Placental pericyte (primary cell): ENCODE results near the gene CLCN1. TPM values are rescaled to one million over a fixed set of nuclear protein-coding genes. Genes with fewer than 3 reads are reported as not detected.
A peak's percentile ranks its signal among the peaks of the same experiment; 100 is the strongest.

Experiments used
- small RNA-seq: library from RNA; depleted of rRNA; stranded (forward); fragments of <200 nt; gene quantifications from one replicate; pipeline ENCODE3, GENCODE V24; 2012; ENCODE audit warnings: low replicate concordance
- total RNA-seq: library from RNA; depleted of rRNA; stranded (reverse); fragments of >200 nt; gene quantifications from 2 replicates; pipeline ENCODE4 v1.2.3, GENCODE V29; 2012

The CLCN1 gene
- total RNA-seq = not detected in 2 replicates

DNA sequence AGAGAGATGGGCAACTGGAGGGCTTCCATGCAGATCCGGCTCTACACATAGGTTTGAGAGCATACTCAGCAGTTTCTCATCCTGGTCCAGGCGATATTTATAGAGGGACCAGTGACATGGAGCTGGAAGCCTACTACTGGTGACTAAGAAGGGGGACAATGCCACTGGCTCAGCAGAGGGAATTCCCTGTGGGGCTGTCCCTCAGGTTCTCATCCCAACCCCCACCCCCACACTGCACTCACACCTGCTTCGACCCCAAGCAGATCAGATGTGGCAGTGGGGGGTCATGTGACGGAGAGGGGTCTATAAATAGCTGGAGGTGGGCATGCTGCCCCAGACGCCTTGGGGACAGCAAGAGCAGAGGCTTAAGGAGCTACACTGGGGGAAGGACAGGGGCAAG, at the start of gene CLCN1:
TSS of gene CLCN1 (plus strand) at position 336 of the 400 bp plus-strand sequence. CDS start 102 bp downstream, outside the sequence.

DNA sequence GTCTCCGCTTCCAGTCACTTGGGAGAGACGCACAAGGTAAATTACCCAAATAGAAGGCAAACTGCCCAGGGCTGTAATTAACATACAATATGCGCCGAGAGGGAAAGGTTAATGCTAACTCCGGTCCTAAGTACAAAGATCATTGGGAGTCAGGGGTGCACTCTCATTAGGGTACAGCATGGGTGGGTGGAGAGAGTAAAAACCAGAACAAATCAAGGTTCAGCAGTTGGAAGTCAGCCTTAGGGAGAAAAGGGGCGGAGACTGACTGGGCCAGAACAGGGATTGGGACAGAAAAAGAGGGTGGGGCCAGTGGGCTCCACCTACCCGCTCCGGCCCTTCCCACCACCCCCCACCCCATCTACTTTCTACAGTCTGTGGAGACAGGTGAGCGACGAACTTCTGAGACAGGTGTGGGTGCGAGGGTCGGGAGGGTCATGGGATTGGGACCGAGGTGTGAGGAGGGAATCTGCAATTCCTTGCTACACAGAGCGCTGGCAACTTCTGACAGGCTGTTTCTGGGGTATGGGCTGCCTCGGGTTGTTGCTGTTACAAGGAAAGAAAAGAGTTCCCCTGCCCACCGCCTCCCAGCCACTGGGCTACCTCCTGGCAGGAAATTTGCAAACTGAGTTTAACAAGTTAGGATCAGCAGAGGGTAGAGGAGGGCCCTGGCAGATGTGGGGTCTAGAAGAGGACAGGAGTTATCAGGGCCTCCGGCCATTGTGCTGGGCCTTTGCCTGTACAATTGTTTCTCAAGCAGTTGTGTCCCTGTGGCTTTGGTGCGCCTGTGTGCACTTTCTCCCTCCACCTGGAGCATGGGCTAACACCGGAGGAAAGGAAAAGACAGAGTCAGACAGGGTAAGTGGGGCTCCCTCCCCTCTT, 31.1 kb upstream of the CLCN1 start, which contains the start of gene TMEM139:
TSS of gene TMEM139 (plus strand) at position 368 of the 879 bp plus-strand sequence. CDS start 1,000 bp downstream, outside the sequence.

DNA sequence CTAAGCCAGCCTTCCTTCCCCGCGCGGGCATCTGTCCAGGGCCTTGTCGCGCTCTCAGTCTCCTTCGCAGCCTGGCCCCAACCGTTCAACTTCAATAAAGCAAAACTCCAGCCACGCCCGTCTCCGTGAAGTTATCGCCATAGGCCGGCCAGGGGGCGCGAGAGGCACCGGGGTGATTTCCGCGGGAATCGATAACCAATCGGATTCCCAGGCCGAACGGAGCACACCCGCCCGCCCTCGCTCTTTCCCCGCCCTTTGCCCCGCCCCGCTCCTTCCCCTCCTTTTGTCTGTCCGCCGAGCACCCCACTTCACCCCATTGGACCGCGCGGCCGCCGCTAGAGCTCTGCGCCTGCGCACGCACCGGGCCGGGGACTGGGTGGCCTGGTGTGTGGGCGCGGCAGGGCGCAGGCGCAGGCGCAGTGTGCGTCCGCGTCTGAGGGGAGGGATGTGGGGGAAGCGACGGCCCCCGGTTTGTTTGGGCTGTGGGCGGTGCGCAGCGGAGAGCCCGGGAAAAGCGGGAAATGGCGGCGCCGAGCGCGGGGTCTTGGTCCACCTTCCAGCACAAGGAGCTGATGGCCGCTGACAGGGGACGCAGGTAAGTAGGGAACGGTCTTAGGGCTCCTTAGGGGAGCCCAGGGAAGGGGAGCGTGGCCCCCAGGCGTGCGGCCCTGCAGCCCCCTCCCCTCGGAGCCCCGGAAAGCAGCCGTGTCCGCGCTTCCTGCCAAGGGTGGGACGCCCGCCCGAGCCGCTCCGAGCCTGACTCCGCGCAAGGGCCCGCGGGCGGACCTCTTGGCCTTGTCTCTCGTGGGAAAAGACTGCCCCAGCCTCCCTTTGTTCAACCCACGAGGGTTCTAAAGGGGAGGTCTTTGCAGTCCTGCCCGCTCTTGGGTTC, 27.7 kb upstream of the CLCN1 start, which contains the start of gene CASP2:
TSS of gene CASP2 (plus strand) at position 417 of the 892 bp plus-strand sequence. CDS start at position 522, 105 bp downstream.

DNA sequence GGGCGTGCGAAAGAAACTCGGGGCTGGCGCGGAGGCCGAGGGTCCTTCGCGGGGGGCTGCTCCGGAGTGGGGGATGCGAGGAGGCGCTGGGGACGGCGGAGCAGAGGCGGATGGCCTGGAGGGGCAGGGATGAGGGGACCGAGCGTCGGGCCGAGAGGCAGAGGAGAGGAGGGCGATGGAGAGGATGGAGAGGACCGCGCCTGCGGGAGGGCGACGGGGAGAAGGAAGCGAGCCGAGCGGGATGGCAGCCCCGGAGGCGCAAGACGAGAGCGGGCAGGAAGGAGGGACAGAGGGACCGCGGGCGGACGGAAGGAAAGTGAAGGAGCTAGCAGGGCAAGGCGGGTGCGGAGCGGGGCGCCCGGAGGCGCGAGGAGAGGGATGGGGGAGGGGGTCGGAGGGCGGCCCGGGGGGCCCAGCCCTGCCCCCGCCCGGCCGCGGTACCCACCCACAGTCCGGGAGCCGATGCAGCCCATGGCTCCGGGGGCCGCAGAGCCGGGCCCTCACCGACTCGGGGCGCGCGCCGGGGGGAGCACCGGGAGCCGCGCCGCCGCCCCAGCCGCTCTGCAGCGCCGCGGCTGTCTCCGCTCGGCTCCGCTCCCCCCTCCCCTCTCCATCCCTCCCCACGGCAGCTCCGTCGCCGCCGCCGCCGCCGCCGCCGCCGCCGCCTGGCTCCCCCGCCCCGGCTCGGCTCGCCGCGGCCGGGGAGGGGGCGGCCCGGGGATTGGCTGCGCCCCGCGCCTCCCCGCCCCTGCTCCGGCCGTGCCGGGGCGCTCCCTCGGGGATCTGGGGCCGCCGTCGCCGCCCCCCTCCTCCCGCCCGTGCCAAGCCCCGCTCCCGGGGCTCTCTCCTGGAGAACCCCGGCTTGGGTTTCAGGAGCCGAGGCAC, 46.5 kb downstream of the CLCN1 start, which contains the start of gene FAM131B:
TSS of gene FAM131B (minus strand) at position 583 of the 885 bp plus-strand sequence. CDS start at position 473, 110 bp downstream.

DNA sequence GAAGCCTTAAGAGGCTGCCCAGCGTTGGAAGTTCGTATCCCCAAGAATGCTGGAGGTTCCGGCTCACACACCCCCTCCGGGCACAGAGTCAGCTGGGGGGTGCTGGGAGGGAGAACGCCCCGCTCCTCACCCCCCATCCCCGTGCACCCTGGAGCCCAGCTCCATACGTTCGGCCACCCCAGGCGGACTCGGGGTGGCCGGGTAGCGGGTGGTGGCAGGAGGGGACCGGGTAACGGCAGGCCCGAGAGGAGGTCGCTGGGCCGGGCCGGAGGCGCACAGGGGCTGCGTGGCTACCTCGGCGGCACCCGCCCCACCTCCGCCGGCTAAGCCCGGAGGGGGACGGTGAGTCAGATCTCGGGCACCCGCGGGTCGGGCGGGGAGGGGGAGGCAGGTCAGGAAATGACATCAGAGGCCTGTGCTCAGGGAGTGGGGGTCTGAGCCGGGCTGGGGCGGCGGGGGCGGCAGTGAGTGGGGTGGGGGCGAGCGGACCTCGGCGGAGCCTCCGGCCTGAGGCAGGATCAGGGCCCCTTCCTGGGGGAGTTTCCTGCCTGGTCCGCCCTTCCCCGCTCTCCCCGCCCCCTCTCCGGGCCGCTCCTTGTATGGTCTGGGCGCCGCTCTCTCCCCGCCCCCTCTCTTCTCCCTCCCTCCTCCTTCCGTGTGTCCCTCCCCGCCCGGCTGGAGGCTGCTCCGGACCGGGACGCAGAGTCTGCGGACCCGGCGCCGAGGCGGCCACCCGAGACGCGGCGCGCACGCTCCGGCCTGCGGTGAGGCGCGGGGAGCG, 64.9 kb downstream of the CLCN1 start, which contains the start of gene ZYX:
TSS of gene ZYX (plus strand) at position 700 of the 781 bp plus-strand sequence. CDS start 227 bp downstream, outside the sequence.

Small RNA genes lying within 50 kb of the gene (small RNA-seq; reads per million reads assigned to genes)
- gene MIR6892 (0.62 reads per million, percentile 26 among the genes with 10 or more reads in this experiment), gene RN7SL481P (not detected), gene RN7SL535P (not detected)

Other genes with a start within 250 kb of the CLCN1 start
- not detected in 2 replicates for gene PIP, start 184.0 kb upstream of the CLCN1 start, total RNA-seq
- not detected in 2 replicates for gene TAS2R39, start 132.7 kb upstream of the CLCN1 start, total RNA-seq
- not detected in 2 replicates for gene TAS2R40, start 94.1 kb upstream of the CLCN1 start, total RNA-seq
- gene GSTK1, start 52.7 kb upstream of the CLCN1 start, total RNA-seq = 62.4 and 63.2 TPM in 2 replicates
- gene TMEM139, start 31.2 kb upstream of the CLCN1 start, total RNA-seq = not detected in 2 replicates
- 8.3 and 15.0 TPM in 2 replicates for gene CASP2, start 27.8 kb upstream of the CLCN1 start, total RNA-seq
- 0.44 and 1.1 TPM in 2 replicates for gene FAM131B, start 46.6 kb downstream of the CLCN1 start, total RNA-seq
- 86.7 and 119 TPM in 2 replicates for gene ZYX, start 65.2 kb downstream of the CLCN1 start, total RNA-seq
- 0.43 TPM in 1 of 2 replicates, not detected in the other for gene EPHA1, start 92.7 kb downstream of the CLCN1 start, total RNA-seq
- gene TAS2R60, start 127.3 kb downstream of the CLCN1 start, total RNA-seq = 0.29 TPM in 1 of 2 replicates, not detected in the other
- 0.29 TPM in 1 of 2 replicates, not detected in the other for gene TAS2R41, start 161.8 kb downstream of the CLCN1 start, total RNA-seq